ENCODE data around the gene UBXN6. TPM values are rescaled to one million over a fixed set of nuclear protein-coding genes. Genes with fewer than 3 reads are reported as not detected.

The UBXN6 gene
- total RNA-seq, 1 donor from 2014 or later: 54.3 TPM

DNA sequence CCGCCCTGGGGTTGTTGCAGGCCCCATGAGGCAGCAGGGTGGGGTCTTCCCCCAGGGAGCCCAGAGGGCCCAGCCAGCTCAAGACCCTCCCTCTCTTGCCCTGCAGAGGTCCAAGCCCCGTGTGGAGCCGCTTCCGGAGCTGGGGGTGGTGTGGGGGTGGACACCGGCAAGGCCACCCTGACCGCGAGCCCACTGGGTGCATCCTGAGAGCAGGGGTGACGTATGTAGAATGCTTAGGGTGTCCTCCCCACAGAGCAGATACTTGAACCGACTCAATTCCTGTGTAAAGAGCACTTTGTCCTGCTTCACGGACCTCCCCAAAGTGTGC lies 14.8 kb downstream of the UBXN6 start:
- intact Hi-C loops (cut with micrococcal nuclease): no loop called here
- peaks cover 31% of the 10 kb centered on the region for H3K36me3 Mint-ChIP-seq (ENCODE audit: low read depth)
- no peaks in the 10 kb centered on the region for H3K9me3 Mint-ChIP-seq
- TF ChIP-seq, protein P1, sequence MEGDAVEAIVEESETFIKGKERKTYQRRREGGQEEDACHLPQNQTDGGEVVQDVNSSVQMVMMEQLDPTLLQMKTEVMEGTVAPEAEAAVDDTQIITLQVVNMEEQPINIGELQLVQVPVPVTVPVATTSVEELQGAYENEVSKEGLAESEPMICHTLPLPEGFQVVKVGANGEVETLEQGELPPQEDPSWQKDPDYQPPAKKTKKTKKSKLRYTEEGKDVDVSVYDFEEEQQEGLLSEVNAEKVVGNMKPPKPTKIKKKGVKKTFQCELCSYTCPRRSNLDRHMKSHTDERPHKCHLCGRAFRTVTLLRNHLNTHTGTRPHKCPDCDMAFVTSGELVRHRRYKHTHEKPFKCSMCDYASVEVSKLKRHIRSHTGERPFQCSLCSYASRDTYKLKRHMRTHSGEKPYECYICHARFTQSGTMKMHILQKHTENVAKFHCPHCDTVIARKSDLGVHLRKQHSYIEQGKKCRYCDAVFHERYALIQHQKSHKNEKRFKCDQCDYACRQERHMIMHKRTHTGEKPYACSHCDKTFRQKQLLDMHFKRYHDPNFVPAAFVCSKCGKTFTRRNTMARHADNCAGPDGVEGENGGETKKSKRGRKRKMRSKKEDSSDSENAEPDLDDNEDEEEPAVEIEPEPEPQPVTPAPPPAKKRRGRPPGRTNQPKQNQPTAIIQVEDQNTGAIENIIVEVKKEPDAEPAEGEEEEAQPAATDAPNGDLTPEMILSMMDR (IDR thresholded peaks at IDR 0.05): no peak
- ChIA-PET CTCF (no interaction called here), POLR2A (no interaction called here)
- H3K4me3 Mint-ChIP-seq: no peak overlapping the region
- no peaks in the 10 kb centered on the region for H3K27me3 Mint-ChIP-seq
- H3K27ac Mint-ChIP-seq: no peak overlapping the region
- no peak for ATAC-seq (ENCODE audit: low read depth)
- DNase-seq: no peak
- H3K4me1 Mint-ChIP-seq: peaks cover 16% of the 10 kb centered on the region

- TF ChIP-seq, protein P1 (IDR thresholded peaks at IDR 0.05): no peak
- Mint-ChIP-seq H3K36me3 (ENCODE audit: low read depth) (peaks cover 28% of the 10 kb centered on the region), H3K9me3 (no peaks in the 10 kb centered on the region), H3K27me3 (no peaks in the 10 kb centered on the region), H3K4me1 (peaks cover 16% of the 10 kb centered on the region), H3K27ac (peak overlapping the region; percentile 63), H3K4me3 (peak overlapping the region; percentile 60)
- no peak for DNase-seq
- ChIA-PET POLR2A (no interaction called here), CTCF (no interaction called here)
- peak; percentile 47 for ATAC-seq (ENCODE audit: low read depth)
- intact Hi-C loops (cut with micrococcal nuclease): no loop called here
Observed at GRCh38 chr19:4441994-4442818, 15.4 kb downstream of the UBXN6 start.

- DNase-seq (no peak), ATAC-seq (ENCODE audit: low read depth) (no peak)
- peaks cover 20% of the 10 kb centered on the region for H3K4me1 Mint-ChIP-seq
- H3K9me3 Mint-ChIP-seq: no peaks in the 10 kb centered on the region
- H3K27ac Mint-ChIP-seq: no peak overlapping the region
- intact Hi-C loops (cut with micrococcal nuclease): no loop called here
- H3K27me3 Mint-ChIP-seq: no peaks in the 10 kb centered on the region
- CTCF ChIA-PET: no interaction called here
- POLR2A ChIA-PET: no interaction called here
- no peak overlapping the region for H3K4me3 Mint-ChIP-seq
- TF ChIP-seq, protein P1 (IDR thresholded peaks at IDR 0.05): no peak
- peaks cover 11% of the 10 kb centered on the region for H3K36me3 Mint-ChIP-seq (ENCODE audit: low read depth)
Observed at GRCh38 chr19:4439243-4439642, 18.4 kb downstream of the UBXN6 start.

DNA sequence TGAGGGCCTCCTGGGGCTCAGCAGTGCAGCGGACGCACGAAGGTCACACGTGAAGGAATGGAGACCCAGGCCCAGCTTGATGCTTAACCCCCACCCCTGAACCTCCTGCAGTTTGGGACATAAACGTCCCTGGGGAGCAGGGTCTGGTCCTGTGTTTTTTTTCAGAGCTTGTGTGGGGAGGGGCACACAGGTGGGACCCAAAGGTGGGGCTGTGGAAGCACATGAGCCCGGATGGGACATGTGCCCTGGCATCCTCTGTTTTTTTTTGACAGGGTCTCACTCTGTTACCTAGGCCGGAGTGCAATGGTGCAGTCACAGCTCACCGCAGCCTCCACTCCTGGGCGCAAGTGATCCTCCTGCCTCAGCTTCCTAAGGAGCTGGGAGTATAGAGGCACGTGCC lies 20.5 kb downstream of the UBXN6 start:
- H3K4me1 Mint-ChIP-seq: peaks cover 17% of the 10 kb centered on the region
- H3K9me3 Mint-ChIP-seq: no peaks in the 10 kb centered on the region
- no peak overlapping the region for H3K27ac Mint-ChIP-seq
- H3K27me3 Mint-ChIP-seq: no peaks in the 10 kb centered on the region
- POLR2A ChIA-PET: no interaction called here
- intact Hi-C loops (cut with micrococcal nuclease): no loop called here
- peaks cover 12% of the 10 kb centered on the region for H3K36me3 Mint-ChIP-seq (ENCODE audit: low read depth)
- TF ChIP-seq, protein P1 (IDR thresholded peaks at IDR 0.05): no peak
- DNase-seq: no peak
- ATAC-seq (ENCODE audit: low read depth): no peak
- H3K4me3 Mint-ChIP-seq: no peak overlapping the region
- CTCF ChIA-PET: no interaction called here

- DNase-seq (no peak), ATAC-seq (ENCODE audit: low read depth) (no peak)
- H3K9me3 Mint-ChIP-seq: no peaks in the 10 kb centered on the region
- H3K27ac Mint-ChIP-seq: no peak overlapping the region
- ChIA-PET POLR2A (no interaction called here), CTCF (no interaction called here)
- H3K4me3 Mint-ChIP-seq: no peak overlapping the region
- peaks cover 12% of the 10 kb centered on the region for H3K36me3 Mint-ChIP-seq (ENCODE audit: low read depth)
- TF ChIP-seq, protein P1 (IDR thresholded peaks at IDR 0.05): no peak
- H3K4me1 Mint-ChIP-seq: peaks cover 22% of the 10 kb centered on the region
- H3K27me3 Mint-ChIP-seq: no peaks in the 10 kb centered on the region
- intact Hi-C loops (cut with micrococcal nuclease): no loop called here
Observed at GRCh38 chr19:4436231-4436630, 21.4 kb downstream of the UBXN6 start.

Data from activated B cell treated with CpG ODN at 0.5 μM for 24 hours (primary cell).